Esophagus muscularis mucosa (tissue), 3 donors: ENCODE measurements around the gene HADH.

Source experiments
- CTCF ChIP-seq, 3 experiments: fragments of 200-600 bp in 2 of 3; fragments of 450-650 bp in 1 of 3; sonication (generic) in 2 of 3; IDR thresholded peaks; one replicate each; pipeline ENCODE4 v1.5.1; 2017 to 2019; ENCODE audit warnings: antibody characterized with exemption in 3 of 3, mild to moderate bottlenecking in 2 of 3, moderate library complexity in 1 of 3
- POLR2AphosphoS5 ChIP-seq, 2 donors: sonication (generic); formaldehyde crosslinking; IDR thresholded peaks; one replicate each; pipeline ENCODE4 v1.6.1; 2017; ENCODE audit warnings: antibody characterized with exemption in 2 of 2

GRCh38 chr4:107977966-107978705 is 11.6 kb upstream of the HADH start:
- TF ChIP-seq CTCF (IDR thresholded peaks at IDR 0.05) (no peak), POLR2AphosphoS5 (IDR thresholded peaks at IDR 0.05) (no peak)
